Uterus (tissue), 4 donors: ENCODE measurements around the gene RAD51AP2. TPM values are rescaled to one million over a fixed set of nuclear protein-coding genes. Genes with fewer than 3 reads are reported as not detected.

Experiments used
- DNase-seq, 2 donors: peaks; one replicate each; pipeline ENCODE4 v3.0.0-alpha.2; 2019 to 2020
- H3K27ac ChIP-seq, 2 donors: fragments of 200-600 bp; sonication (generic); 1 replicate in 1 of 2; 2 replicates in 1 of 2; pipeline ENCODE4 v1.5.1; 2016 to 2018
- H3K27me3 ChIP-seq, 2 donors: fragments of 200-600 bp; sonication (generic); one replicate each; pipeline ENCODE4 v1.5.1; 2018 to 2019; ENCODE audit warnings: control low read depth in 1 of 2
- H3K36me3 ChIP-seq, 2 donors: fragments of 200-600 bp; sonication (generic); one replicate each; pipeline ENCODE4 v1.5.1; 2019; ENCODE audit warnings: control low read depth in 1 of 2
- H3K4me1 ChIP-seq, 2 donors: fragments of 200-600 bp; sonication (generic); one replicate each; pipeline ENCODE4 v1.5.1; 2018 to 2019; ENCODE audit warnings: control low read depth in 1 of 2
- H3K4me3 ChIP-seq, 2 donors: fragments of 200-600 bp; sonication (generic); 1 replicate in 1 of 2; 2 replicates in 1 of 2; pipeline ENCODE4 v1.5.1; 2018 to 2019; ENCODE audit warnings: mild to moderate bottlenecking in 1 of 2
- H3K9me3 ChIP-seq, 2 donors: fragments of 200-600 bp; sonication (generic); one replicate each; pipeline ENCODE4 v1.5.1; 2019; ENCODE audit warnings: control low read depth in 1 of 2
- CTCF ChIP-seq, 4 experiments: fragments of 200-600 bp in 2 of 4; fragments of 450-650 bp in 2 of 4; sonication (generic) in 2 of 4; IDR thresholded peaks; one replicate each; pipeline ENCODE4 v1.5.1; 2016 to 2019; ENCODE audit warnings: antibody characterized with exemption in 4 of 4, mild to moderate bottlenecking in 2 of 4, moderate library complexity in 1 of 4
- POLR2A ChIP-seq, 2 donors: fragments of 450-650 bp; IDR thresholded peaks; one replicate each; pipeline ENCODE4 v1.6.1; 2016; ENCODE audit warnings: antibody characterized with exemption in 2 of 2, mild to moderate bottlenecking in 1 of 2, moderate library complexity in 1 of 2
- intact Hi-C: fragments of 100-400 bp; cut with DNase I; formaldehyde crosslinking; loops from one replicate; pipeline ENCODE4 v1.15.1; 2023; ENCODE audit warnings: low total_unique reads
- total RNA-seq, 4 donors: library from RNA; depleted of rRNA in 3 of 4; stranded (reverse); fragments of >200 nt in 3 of 4; gene quantifications; one replicate each; pipeline versions ENCODE4 v1.1.0 to v1.2.4, GENCODE V29; 2014 to 2023
- donor health status: DM: yes; HTN: yes; CAD: no.

The RAD51AP2 gene
- total RNA-seq, 4 donors from 2014 or later = 0.69 TPM; not detected in 3

- no peak overlapping the region for H3K4me3 ChIP-seq
- no peak overlapping the region for H3K27ac ChIP-seq
- H3K36me3 ChIP-seq = no peaks in the 10 kb centered on the region
- DNase-seq = no peak
- H3K4me1 ChIP-seq = no peaks in the 10 kb centered on the region
- TF ChIP-seq POLR2A (IDR thresholded peaks at IDR 0.05) (no peak), CTCF (IDR thresholded peaks at IDR 0.05) (no peak)
- intact Hi-C loops = no loop called here
- H3K9me3 ChIP-seq = no peaks in the 10 kb centered on the region
- H3K27me3 ChIP-seq = no peaks in the 10 kb centered on the region
These were observed 36.9 kb upstream of the RAD51AP2 start for GRCh38 chr2:17555150-17555549.

- no peak for TF ChIP-seq POLR2A (IDR thresholded peaks at IDR 0.05)
- TF ChIP-seq CTCF (IDR thresholded peaks at IDR 0.05) = no peak
- peaks cover 0 to 2% of the 10 kb centered on the region in 2 donors for H3K27me3 ChIP-seq
- H3K4me3 ChIP-seq = no peak overlapping the region
- no peaks in the 10 kb centered on the region for H3K36me3 ChIP-seq
- H3K27ac ChIP-seq = no peak overlapping the region
- intact Hi-C loops = no loop called here
- H3K4me1 ChIP-seq = no peaks in the 10 kb centered on the region
- H3K9me3 ChIP-seq = no peaks in the 10 kb centered on the region
- DNase-seq = no peak
These were observed 32.7 kb upstream of the RAD51AP2 start for GRCh38 chr2:17550907-17551306.

GRCh38 chr2:17547737-17548136 lies 29.5 kb upstream of the RAD51AP2 start:
- intact Hi-C loops = no loop called here
- TF ChIP-seq CTCF (IDR thresholded peaks at IDR 0.05) (no peak), POLR2A (IDR thresholded peaks at IDR 0.05) (no peak)

GRCh38 chr2:17547237-17547636 lies 29.0 kb upstream of the RAD51AP2 start:
- Histone ChIP-seq H3K27me3 (peaks cover 0 to 7% of the 10 kb centered on the region in 2 donors), H3K9me3 (no peaks in the 10 kb centered on the region), H3K36me3 (no peaks in the 10 kb centered on the region), H3K27ac (no peak overlapping the region), H3K4me1 (no peaks in the 10 kb centered on the region), H3K4me3 (no peak overlapping the region)
- no peak for DNase-seq
- intact Hi-C loops = no loop called here
- TF ChIP-seq CTCF (IDR thresholded peaks at IDR 0.05) (no peak), POLR2A (IDR thresholded peaks at IDR 0.05) (no peak)

More at GRCh38 chr2:17547737-17548136, 29.5 kb upstream of the RAD51AP2 start:
- Histone ChIP-seq H3K27ac (no peak overlapping the region), H3K4me1 (no peaks in the 10 kb centered on the region), H3K9me3 (no peaks in the 10 kb centered on the region), H3K4me3 (no peak overlapping the region), H3K27me3 (peaks cover 0 to 4% of the 10 kb centered on the region in 2 donors), H3K36me3 (no peaks in the 10 kb centered on the region)
- no peak for DNase-seq

DNA sequence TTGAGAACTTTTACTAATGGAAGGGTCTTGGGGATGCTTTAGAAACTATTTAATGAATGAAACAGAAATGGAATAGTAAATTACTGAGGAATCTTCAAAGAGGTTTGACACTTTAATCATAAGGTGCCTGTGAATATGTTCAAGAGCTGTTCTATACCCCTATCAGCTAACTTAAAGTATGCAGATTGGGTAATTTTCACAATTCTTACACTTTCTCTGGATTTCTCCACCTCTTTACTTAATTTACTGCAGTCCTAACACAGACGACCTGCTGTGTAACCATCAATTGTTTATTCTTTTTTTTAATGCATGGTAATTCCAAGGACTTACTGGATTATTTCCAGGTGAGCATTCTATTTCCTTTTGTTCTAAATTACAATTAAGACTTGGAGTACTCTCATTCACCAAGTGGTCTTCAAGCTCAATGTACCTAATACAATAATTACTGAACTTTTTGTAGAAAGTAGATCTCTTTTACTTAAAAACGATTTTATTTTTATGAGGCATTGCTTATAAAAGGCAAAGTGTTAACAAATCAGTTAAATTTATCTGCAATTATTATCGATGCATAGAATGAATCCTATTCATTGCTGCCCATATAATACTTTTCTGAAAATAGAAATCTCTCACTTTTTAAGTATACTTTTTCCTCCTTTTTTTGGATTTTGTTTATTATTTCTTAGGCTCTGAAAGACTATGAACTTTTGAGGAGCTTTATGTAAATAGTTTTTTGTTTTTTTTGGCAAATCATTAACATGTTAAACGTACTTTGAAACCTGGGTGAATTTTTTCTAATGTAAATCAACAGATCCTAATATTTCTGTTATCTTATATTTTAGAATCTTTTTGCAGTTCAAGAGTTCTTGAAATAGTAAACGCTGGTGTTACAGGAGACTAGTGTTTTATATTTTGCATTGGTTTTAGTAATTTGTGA lies 27.7 kb upstream of the RAD51AP2 start:
- DNase-seq = no peak
- H3K4me1 ChIP-seq = no peaks in the 10 kb centered on the region
- no peaks in the 10 kb centered on the region for H3K9me3 ChIP-seq
- peaks cover 0 to 15% of the 10 kb centered on the region in 2 donors for H3K27me3 ChIP-seq
- no peak overlapping the region for H3K27ac ChIP-seq
- H3K36me3 ChIP-seq = no peaks in the 10 kb centered on the region
- no peak for TF ChIP-seq CTCF (IDR thresholded peaks at IDR 0.05)
- no peak for TF ChIP-seq POLR2A (IDR thresholded peaks at IDR 0.05)
- H3K4me3 ChIP-seq = no peak overlapping the region
- intact Hi-C loops = no loop called here
